ENCODE data around the gene ARGLU1. TPM values are rescaled to one million over a fixed set of nuclear protein-coding genes. Genes with fewer than 3 reads are reported as not detected.
A peak's percentile ranks its signal among the peaks of the same experiment; 100 is the strongest.

Gene ARGLU1
- polyA plus RNA-seq, 1 donor (not counting 4 experiments of a cell fraction or from before 2014, with no cell fraction given), result 96.8 TPM

DNA sequence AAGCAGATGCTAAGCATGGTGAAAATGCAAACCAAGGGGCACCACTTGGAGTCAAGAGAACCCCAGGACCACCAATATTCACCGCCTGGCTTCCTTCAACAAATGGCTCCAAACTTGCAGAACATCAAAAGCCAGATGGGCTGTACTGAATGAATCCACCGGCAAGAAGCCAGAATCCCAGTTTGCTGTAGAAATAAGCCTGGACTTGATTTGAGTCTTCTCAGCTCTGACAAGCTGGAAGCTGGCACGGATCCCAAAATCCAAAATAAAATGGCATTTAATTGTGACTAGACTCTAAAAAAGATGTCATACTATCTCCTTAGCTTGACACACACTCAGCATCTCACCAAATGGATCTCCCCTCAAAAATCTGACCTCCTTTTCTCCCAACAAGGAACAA, 44.4 kb downstream of the ARGLU1 start:
- peaks cover 99% of the 10 kb centered on the region for H3K79me2 ChIP-seq (ENCODE audit: control insufficient read depth, insufficient read depth, low read length)
- no peak overlapping the region for H2AFZ ChIP-seq (ENCODE audit: control insufficient read depth, low read length)

DNA sequence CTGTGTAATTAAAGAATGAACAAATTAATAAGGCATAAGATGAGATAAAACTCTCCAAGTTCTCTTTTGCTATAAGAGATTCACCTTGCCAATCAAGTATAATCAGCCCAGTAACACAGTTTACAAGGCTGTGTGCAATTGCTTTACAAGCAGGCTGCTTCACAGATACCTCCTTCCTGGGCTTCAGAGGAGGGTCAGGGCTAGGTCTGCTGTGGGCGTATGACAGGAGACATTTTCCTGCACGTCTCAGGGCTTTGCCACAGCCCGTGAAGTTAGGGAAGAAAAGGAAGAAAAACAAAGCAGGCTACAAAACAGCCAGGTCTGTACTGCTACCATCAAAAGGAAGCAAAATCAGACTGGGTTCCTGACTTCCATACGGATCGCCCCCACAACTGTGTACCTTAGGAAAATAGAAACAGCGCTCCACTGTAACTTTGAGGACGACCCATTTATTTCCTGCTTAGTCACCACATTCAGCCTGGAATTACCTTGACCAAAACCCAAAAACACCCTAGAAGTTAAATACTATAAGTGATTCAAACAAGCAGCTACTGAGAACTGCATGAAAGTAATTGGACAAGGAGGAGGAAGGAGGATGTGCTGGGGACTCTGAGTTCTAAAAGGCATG, 44.9 kb downstream of the ARGLU1 start:
- peaks cover 6% of the 10 kb centered on the region for H4K20me1 ChIP-seq (ENCODE audit: control insufficient read depth, extremely low read depth, insufficient read depth, low read length)
- peak overlapping the region; percentile 78 for H3K27ac ChIP-seq (ENCODE audit: control insufficient read depth, insufficient read depth, low read length)
- peak; percentile 84 for FAIRE-seq
- peaks cover 64% of the 10 kb centered on the region for H3K4me1 ChIP-seq (ENCODE audit: control insufficient read depth, extremely low read depth, insufficient read depth, low read length)
- no peaks in the 10 kb centered on the region for H3K27me3 ChIP-seq (ENCODE audit: control insufficient read depth, extremely low read depth, insufficient read depth, low read length)
- peaks cover 1 to 9% of the 10 kb centered on the region in 2 experiments for H3K36me3 ChIP-seq (ENCODE audit: control insufficient read depth in 2 of 2, extremely low read depth in 1 of 2, insufficient read depth in 2 of 2, low read length in 2 of 2)
- H2AFZ ChIP-seq (ENCODE audit: control insufficient read depth, low read length), result no peak overlapping the region
- H3K9me3 ChIP-seq (ENCODE audit: control insufficient read depth, low read depth, low read length), result no peaks in the 10 kb centered on the region
- H3K4me3 ChIP-seq (ENCODE audit: control insufficient read depth in 2 of 3, extremely low read depth in 1 of 3, insufficient read depth in 2 of 3, low read depth in 1 of 3, low read length in 3 of 3), result peak overlapping the region in 2 of 3 experiments; percentile 44
- H3K9ac ChIP-seq (ENCODE audit: control insufficient read depth, extremely low read depth, insufficient read depth, low read length), result peak overlapping the region; percentile 46
- dilution Hi-C loops (cut with MboI; ENCODE audit: extremely low pct_ligation_motif_present, low sequenced_read_pairs), result no loop called here
- H3K79me2 ChIP-seq (ENCODE audit: control insufficient read depth, insufficient read depth, low read length), result peaks cover 99% of the 10 kb centered on the region
- DNase-seq (ENCODE audit: low read depth, low spot score), result no peak
- H3K4me2 ChIP-seq (ENCODE audit: control insufficient read depth, extremely low read depth, insufficient read depth, low read depth, low read length), result peak overlapping the region; percentile 76
- peaks cover 2% of the 10 kb centered on the region for H3K9me1 ChIP-seq (ENCODE audit: control insufficient read depth, extremely low read depth, insufficient read depth, low read length)
- no peak for TF ChIP-seq EZH2 (IDR thresholded peaks at IDR 0.05; ENCODE audit: low read length)
- TF ChIP-seq, protein P1, sequence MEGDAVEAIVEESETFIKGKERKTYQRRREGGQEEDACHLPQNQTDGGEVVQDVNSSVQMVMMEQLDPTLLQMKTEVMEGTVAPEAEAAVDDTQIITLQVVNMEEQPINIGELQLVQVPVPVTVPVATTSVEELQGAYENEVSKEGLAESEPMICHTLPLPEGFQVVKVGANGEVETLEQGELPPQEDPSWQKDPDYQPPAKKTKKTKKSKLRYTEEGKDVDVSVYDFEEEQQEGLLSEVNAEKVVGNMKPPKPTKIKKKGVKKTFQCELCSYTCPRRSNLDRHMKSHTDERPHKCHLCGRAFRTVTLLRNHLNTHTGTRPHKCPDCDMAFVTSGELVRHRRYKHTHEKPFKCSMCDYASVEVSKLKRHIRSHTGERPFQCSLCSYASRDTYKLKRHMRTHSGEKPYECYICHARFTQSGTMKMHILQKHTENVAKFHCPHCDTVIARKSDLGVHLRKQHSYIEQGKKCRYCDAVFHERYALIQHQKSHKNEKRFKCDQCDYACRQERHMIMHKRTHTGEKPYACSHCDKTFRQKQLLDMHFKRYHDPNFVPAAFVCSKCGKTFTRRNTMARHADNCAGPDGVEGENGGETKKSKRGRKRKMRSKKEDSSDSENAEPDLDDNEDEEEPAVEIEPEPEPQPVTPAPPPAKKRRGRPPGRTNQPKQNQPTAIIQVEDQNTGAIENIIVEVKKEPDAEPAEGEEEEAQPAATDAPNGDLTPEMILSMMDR (optimal IDR thresholded peaks at IDR 0.05 in 1 of 3, IDR thresholded peaks at IDR 0.05 in 1 of 3, conservative IDR thresholded peaks at IDR 0.05 in 1 of 3; ENCODE audit: extremely low read depth in 1 of 3, insufficient read depth in 2 of 3, low read length in 3 of 3), result no peak

More for the DNA sequence above, 44.4 kb downstream of the ARGLU1 start:
- H4K20me1 ChIP-seq (ENCODE audit: control insufficient read depth, extremely low read depth, insufficient read depth, low read length), result peaks cover 9% of the 10 kb centered on the region
- peak overlapping the region; percentile 46 for H3K9ac ChIP-seq (ENCODE audit: control insufficient read depth, extremely low read depth, insufficient read depth, low read length)
- DNase-seq (ENCODE audit: low read depth, low spot score) (no peak), FAIRE-seq (peak; percentile 86)
- peak overlapping the region in 2 of 3 experiments; percentile 44 for H3K4me3 ChIP-seq (ENCODE audit: control insufficient read depth in 2 of 3, extremely low read depth in 1 of 3, insufficient read depth in 2 of 3, low read depth in 1 of 3, low read length in 3 of 3)
- no peaks in the 10 kb centered on the region for H3K9me3 ChIP-seq (ENCODE audit: control insufficient read depth, low read depth, low read length)
- peak overlapping the region; percentile 78 for H3K27ac ChIP-seq (ENCODE audit: control insufficient read depth, insufficient read depth, low read length)
- TF ChIP-seq, protein P1 (optimal IDR thresholded peaks at IDR 0.05 in 1 of 3, IDR thresholded peaks at IDR 0.05 in 1 of 3, conservative IDR thresholded peaks at IDR 0.05 in 1 of 3; ENCODE audit: extremely low read depth in 1 of 3, insufficient read depth in 2 of 3, low read length in 3 of 3), result no peak
- no peak for TF ChIP-seq EZH2 (IDR thresholded peaks at IDR 0.05; ENCODE audit: low read length)
- H3K27me3 ChIP-seq (ENCODE audit: control insufficient read depth, extremely low read depth, insufficient read depth, low read length), result no peaks in the 10 kb centered on the region
- H3K4me1 ChIP-seq (ENCODE audit: control insufficient read depth, extremely low read depth, insufficient read depth, low read length), result peaks cover 64% of the 10 kb centered on the region
- peak overlapping the region; percentile 76 for H3K4me2 ChIP-seq (ENCODE audit: control insufficient read depth, extremely low read depth, insufficient read depth, low read depth, low read length)
- H3K36me3 ChIP-seq (ENCODE audit: control insufficient read depth in 2 of 2, extremely low read depth in 1 of 2, insufficient read depth in 2 of 2, low read length in 2 of 2), result peaks cover 1 to 9% of the 10 kb centered on the region in 2 experiments
- dilution Hi-C loops (cut with MboI; ENCODE audit: extremely low pct_ligation_motif_present, low sequenced_read_pairs), result no loop called here
- H3K9me1 ChIP-seq (ENCODE audit: control insufficient read depth, extremely low read depth, insufficient read depth, low read length), result peaks cover 2% of the 10 kb centered on the region
